ENCODE data around the gene PTPRK.

DNA sequence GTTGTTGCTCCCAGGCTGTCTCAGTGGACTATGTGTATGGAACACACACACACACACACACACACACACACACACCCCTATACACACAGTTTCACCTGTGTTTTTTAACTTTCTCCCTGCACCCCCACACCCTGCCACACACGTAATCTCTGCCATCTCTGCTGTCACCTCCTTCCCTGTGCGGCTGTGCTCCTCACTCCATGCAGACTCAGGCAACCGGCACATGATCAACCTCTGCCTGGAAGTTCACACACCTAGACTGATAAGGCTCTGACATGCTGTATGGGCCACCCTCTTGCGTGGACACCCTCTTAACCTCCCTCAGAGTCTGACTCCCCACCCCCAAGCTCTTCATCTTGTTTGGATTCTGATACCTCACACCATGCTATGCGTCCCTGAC is 467.3 kb downstream of the PTPRK start:
- TF ChIP-seq, protein P1, sequence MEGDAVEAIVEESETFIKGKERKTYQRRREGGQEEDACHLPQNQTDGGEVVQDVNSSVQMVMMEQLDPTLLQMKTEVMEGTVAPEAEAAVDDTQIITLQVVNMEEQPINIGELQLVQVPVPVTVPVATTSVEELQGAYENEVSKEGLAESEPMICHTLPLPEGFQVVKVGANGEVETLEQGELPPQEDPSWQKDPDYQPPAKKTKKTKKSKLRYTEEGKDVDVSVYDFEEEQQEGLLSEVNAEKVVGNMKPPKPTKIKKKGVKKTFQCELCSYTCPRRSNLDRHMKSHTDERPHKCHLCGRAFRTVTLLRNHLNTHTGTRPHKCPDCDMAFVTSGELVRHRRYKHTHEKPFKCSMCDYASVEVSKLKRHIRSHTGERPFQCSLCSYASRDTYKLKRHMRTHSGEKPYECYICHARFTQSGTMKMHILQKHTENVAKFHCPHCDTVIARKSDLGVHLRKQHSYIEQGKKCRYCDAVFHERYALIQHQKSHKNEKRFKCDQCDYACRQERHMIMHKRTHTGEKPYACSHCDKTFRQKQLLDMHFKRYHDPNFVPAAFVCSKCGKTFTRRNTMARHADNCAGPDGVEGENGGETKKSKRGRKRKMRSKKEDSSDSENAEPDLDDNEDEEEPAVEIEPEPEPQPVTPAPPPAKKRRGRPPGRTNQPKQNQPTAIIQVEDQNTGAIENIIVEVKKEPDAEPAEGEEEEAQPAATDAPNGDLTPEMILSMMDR (IDR thresholded peaks at IDR 0.05 in 2 of 3, conservative IDR thresholded peaks at IDR 0.05 in 1 of 3; ENCODE audit: control insufficient read depth in 2 of 3, extremely low read depth in 1 of 3, insufficient read depth in 1 of 3, low read depth in 3 of 3, low read length in 3 of 3) = no peak
- TF ChIP-seq GABPA (IDR thresholded peaks at IDR 0.05; ENCODE audit: low read depth) = no peak
- TF ChIP-seq ATF7 (IDR thresholded peaks at IDR 0.05; ENCODE audit: low read depth) = no peak
- TF ChIP-seq, protein P2, sequence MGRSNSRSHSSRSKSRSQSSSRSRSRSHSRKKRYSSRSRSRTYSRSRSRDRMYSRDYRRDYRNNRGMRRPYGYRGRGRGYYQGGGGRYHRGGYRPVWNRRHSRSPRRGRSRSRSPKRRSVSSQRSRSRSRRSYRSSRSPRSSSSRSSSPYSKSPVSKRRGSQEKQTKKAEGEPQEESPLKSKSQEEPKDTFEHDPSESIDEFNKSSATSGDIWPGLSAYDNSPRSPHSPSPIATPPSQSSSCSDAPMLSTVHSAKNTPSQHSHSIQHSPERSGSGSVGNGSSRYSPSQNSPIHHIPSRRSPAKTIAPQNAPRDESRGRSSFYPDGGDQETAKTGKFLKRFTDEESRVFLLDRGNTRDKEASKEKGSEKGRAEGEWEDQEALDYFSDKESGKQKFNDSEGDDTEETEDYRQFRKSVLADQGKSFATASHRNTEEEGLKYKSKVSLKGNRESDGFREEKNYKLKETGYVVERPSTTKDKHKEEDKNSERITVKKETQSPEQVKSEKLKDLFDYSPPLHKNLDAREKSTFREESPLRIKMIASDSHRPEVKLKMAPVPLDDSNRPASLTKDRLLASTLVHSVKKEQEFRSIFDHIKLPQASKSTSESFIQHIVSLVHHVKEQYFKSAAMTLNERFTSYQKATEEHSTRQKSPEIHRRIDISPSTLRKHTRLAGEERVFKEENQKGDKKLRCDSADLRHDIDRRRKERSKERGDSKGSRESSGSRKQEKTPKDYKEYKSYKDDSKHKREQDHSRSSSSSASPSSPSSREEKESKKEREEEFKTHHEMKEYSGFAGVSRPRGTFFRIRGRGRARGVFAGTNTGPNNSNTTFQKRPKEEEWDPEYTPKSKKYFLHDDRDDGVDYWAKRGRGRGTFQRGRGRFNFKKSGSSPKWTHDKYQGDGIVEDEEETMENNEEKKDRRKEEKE (IDR thresholded peaks at IDR 0.05) = no peak
- TF ChIP-seq NRF1 (conservative IDR thresholded peaks at IDR 0.05; ENCODE audit: low read depth, low read length) = no peak
- no peak for TF ChIP-seq FOS (IDR thresholded peaks at IDR 0.05; ENCODE audit: borderline replicate concordance, extremely low read depth, insufficient read length)
- TF ChIP-seq MAX (IDR thresholded peaks at IDR 0.05; ENCODE audit: low read depth, low read length) = no peak
- no peak for TF ChIP-seq RAD21 (IDR thresholded peaks at IDR 0.05; ENCODE audit: insufficient read depth, low read depth, low read length)
- no peak for TF ChIP-seq BHLHE40 (IDR thresholded peaks at IDR 0.05; ENCODE audit: borderline replicate concordance in 1 of 2, low read depth in 2 of 2, low read length in 1 of 2)
- TF ChIP-seq, protein P3, sequence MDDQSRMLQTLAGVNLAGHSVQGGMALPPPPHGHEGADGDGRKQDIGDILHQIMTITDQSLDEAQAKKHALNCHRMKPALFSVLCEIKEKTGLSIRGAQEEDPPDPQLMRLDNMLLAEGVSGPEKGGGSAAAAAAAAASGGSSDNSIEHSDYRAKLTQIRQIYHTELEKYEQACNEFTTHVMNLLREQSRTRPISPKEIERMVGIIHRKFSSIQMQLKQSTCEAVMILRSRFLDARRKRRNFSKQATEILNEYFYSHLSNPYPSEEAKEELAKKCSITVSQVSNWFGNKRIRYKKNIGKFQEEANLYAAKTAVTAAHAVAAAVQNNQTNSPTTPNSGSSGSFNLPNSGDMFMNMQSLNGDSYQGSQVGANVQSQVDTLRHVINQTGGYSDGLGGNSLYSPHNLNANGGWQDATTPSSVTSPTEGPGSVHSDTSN (IDR thresholded peaks at IDR 0.05; ENCODE audit: insufficient replicate concordance, low read depth, low read length) = no peak

All from GM12878 (cell line).